Motor neuron (in vitro differentiated cells): ENCODE data around the gene ZGPAT. TPM values are rescaled to one million over a fixed set of nuclear protein-coding genes. Genes with fewer than 3 reads are reported as not detected.

Experiments
- ATAC-seq, 8 experiments: fragments of 200-7000 bp; cut with Tn5 transposase; replicated peaks in 6 of 8; 2 replicates each; pipeline ENCODE4 v1.8.0; 2021; ENCODE audit warnings: mild to moderate bottlenecking in 8 of 8, moderate library complexity in 8 of 8
- H3K27ac ChIP-seq, 2 donors: fragments of 250-450 bp; sonication (Bioruptor Pico); 2 replicates each; pipeline ENCODE4 v1.9.0; 2021; ENCODE audit warnings: antibody characterized with exemption in 2 of 2, mild to moderate bottlenecking in 2 of 2, moderate library complexity in 1 of 2
- H3K4me1 ChIP-seq, 2 donors: fragments of 250-450 bp; sonication (Bioruptor Pico); replicated peaks in 1 of 2; 2 replicates each; pipeline ENCODE4 v1.6.1; 2021; ENCODE audit warnings: antibody characterized with exemption in 2 of 2, mild to moderate bottlenecking in 2 of 2, moderate library complexity in 1 of 2
- H3K4me3 ChIP-seq, 5 donors: fragments of 250-450 bp; sonication (Bioruptor Pico); 2 replicates each; pipeline ENCODE4 v1.9.0; 2021; ENCODE audit warnings: antibody characterized with exemption in 5 of 5, mild to moderate bottlenecking in 5 of 5, moderate library complexity in 4 of 5
- WGBS, 10 experiments: fragments of 450-650 bp; shearing (Covaris generic); methylation state at CpG; one replicate each; pipeline ENCODE4 v1.0.0; 2022; 5-methylcytosine and 5-hydroxymethylcytosine counted together
- in situ Hi-C, 9 experiments: fragments of 400-800 bp; cut with MboI; loops; one replicate each; pipeline ENCODE4 v1.15.0; 2021; ENCODE audit warnings: low sequenced_read_pairs in 9 of 9, low pct_unique_long_range_greater_than_20kb in 2 of 9; ENCODE audit not compliant: unreplicated experiment in 9 of 9
- total RNA-seq, 8 experiments: library from RNA; unstranded; fragments of 300-600 nt; gene quantifications; 2 replicates each; pipeline versions ENCODE4 v1.2.3 to v1.2.4, GENCODE V29; 2022

Gene ZGPAT
- total RNA-seq, 8 experiments from 2014 or later: 10.4 to 28.3 (median 15.7) TPM

GRCh38 chr20:63703976-63704748 is 3.7 kb upstream of the ZGPAT start:
- in situ Hi-C loops: no loop called here
- Histone ChIP-seq H3K4me1 (peaks cover 14% of the 10 kb centered on the region in 2 donors), H3K27ac (no peak overlapping the region), H3K4me3 (no peak overlapping the region)
- ATAC-seq: no peak
- WGBS, 10 experiments: 87 to 95% methylated on average over 3 to 4 of the region's 11 CpGs; no CpG with 5 or more reads in 8 of the 10 experiments

- in situ Hi-C loops: no loop called here
- H3K4me3 ChIP-seq: no peak overlapping the region
- no peak for ATAC-seq
- no peak overlapping the region for H3K27ac ChIP-seq
- WGBS, 10 experiments: 0 to 100% (median 98%) methylated on average over 1 to 3 of the region's 6 CpGs; no CpG with 5 or more reads in 6 of the 10 experiments
- H3K4me1 ChIP-seq: peaks cover 15 to 17% of the 10 kb centered on the region in 2 donors
Observed at GRCh38 chr20:63704749-63705117, 3.1 kb upstream of the ZGPAT start.

- no peak overlapping the region for H3K4me3 ChIP-seq
- in situ Hi-C loops: no loop called here
- ATAC-seq: no peak
- peaks cover 15 to 22% of the 10 kb centered on the region in 2 donors for H3K4me1 ChIP-seq
- WGBS, 10 experiments: 0 to 100% (median 100%) methylated on average over 1 to 4 of the region's 8 CpGs; no CpG with 5 or more reads in 4 of the 10 experiments
- H3K27ac ChIP-seq: no peak overlapping the region
Observed at GRCh38 chr20:63705232-63706026, 2.4 kb upstream of the ZGPAT start.

GRCh38 chr20:63706027-63706695 is 1.7 kb upstream of the ZGPAT start:
- Histone ChIP-seq H3K4me1 (peaks cover 15 to 22% of the 10 kb centered on the region in 2 donors), H3K4me3 (peak overlapping the region in 4 of 5 donors; percentile 60 to 82 (median 70)), H3K27ac (peak overlapping the region in 1 of 2 donors; percentile 88)
- ATAC-seq: no peak
- in situ Hi-C loops: no loop called here
- WGBS, 10 experiments: 75 to 100% (median 84%) methylated on average over 1 to 4 of the region's 12 CpGs; no CpG with 5 or more reads in 1 of the 10 experiments

- H3K4me3 ChIP-seq: peak overlapping the region; percentile 60 to 98 (median 80)
- H3K4me1 ChIP-seq: peaks cover 15 to 22% of the 10 kb centered on the region in 2 donors
- in situ Hi-C loops: no loop called here
- peak; percentile 25 to 60 (median 42) for ATAC-seq
- H3K27ac ChIP-seq: peak overlapping the region; percentile 65 to 88
- WGBS, 10 experiments: 0 to 5% (median 0%) methylated on average over 1 to 6 of the region's 56 CpGs; no CpG with 5 or more reads in 5 of the 10 experiments
Observed at GRCh38 chr20:63706852-63707557, 834 bp upstream of the ZGPAT start.

GRCh38 chr20:63708301-63709148 is 686 bp downstream of the ZGPAT start:
- ATAC-seq: peak in 4 of 8 experiments; percentile 3 to 18 (median 10)
- in situ Hi-C loops: no loop called here
- peak overlapping the region; percentile 60 to 98 (median 80) for H3K4me3 ChIP-seq
- H3K27ac ChIP-seq: peak overlapping the region; percentile 65 to 88
- peaks cover 15 to 22% of the 10 kb centered on the region in 2 donors for H3K4me1 ChIP-seq
- 0 to 89% (median 72%) methylated on average over 2 to 10 of the region's 67 CpGs; no CpG with 5 or more reads in 5 of the 10 experiments for WGBS, 10 experiments

DNA sequence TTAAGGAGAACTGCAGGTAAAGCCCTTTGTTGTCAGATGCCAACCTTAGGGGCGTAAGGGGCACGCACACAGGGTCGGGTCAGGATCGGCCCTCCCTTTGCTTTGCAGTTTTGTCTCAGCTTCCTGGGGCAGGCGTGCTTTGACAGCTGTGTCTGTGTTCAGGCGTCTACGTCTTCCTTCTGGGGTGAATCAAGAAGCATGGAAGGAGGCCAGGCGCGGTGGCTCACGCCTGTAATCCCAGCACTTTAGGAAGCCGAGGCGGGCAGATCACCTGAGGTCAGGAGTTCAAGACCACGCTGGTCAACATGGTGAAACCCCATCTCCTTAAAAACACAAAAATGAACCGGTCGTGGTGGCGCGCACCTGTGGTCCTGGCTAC is 1.3 kb downstream of the ZGPAT start:
- Histone ChIP-seq H3K4me3 (peak overlapping the region; percentile 60 to 98 (median 80)), H3K27ac (no peak overlapping the region), H3K4me1 (peaks cover 15 to 22% of the 10 kb centered on the region in 2 donors)
- WGBS, 10 experiments: 89 to 100% (median 93%) methylated on average over 2 to 4 of the region's 17 CpGs; no CpG with 5 or more reads in 3 of the 10 experiments
- ATAC-seq: no peak
- in situ Hi-C loops: no loop called here

GRCh38 chr20:63711085-63711645 is 3.3 kb downstream of the ZGPAT start:
- WGBS, 10 experiments: 50 to 100% (median 80%) methylated on average over 1 to 10 of the region's 12 CpGs
- no peak for ATAC-seq
- Histone ChIP-seq H3K4me3 (no peak overlapping the region), H3K27ac (no peak overlapping the region), H3K4me1 (peaks cover 12 to 22% of the 10 kb centered on the region in 2 donors)
- in situ Hi-C loops: no loop called here

DNA sequence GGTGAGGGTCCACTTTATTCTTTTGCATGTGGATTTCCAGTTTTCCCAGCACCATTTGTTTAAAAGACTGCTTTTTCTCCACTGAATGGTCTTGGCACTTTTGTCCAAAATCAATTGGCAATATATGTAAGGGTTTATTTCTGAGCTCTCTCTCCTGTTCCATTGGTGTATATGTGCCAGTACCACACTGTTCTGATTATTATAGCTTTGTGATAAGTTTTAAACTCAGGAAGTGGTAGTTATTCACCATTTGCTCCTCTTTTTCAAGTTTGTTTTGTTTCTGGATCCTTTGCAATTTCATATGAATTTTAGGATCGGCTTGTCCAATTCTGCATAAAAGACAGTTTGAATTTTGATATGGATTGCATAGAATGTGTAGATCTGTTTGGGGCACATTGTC is 4.4 kb downstream of the ZGPAT start:
- WGBS, 10 experiments: 50 to 100% (median 100%) methylated on average over 1 of the region's 1 CpG; no CpG with 5 or more reads in 3 of the 10 experiments
- in situ Hi-C loops: no loop called here
- no peak for ATAC-seq
- H3K4me1 ChIP-seq: peaks cover 7 to 16% of the 10 kb centered on the region in 2 donors
- H3K4me3 ChIP-seq: no peak overlapping the region
- no peak overlapping the region for H3K27ac ChIP-seq

DNA sequence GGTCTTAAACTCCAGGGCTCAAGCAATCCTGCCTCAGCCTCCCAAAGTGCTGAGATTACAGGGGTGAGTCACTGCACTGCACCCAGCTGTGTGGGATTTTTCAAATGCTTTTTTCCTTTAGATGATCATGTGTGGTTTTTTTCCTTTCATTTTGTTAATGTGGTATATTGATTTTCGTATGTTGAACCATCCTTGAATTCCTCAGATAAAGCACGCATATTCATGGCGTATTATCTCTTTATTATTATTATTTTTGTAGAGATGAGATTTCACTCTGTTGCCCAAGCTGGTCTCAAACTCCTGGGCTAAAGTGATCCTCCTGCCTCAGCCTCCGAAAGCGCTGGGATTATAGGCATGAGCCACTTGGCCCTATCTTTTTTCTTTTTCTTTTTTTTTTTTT is 7.0 kb downstream of the ZGPAT start:
- peaks cover 0 to 4% of the 10 kb centered on the region in 2 donors for H3K4me1 ChIP-seq
- no peak overlapping the region for H3K4me3 ChIP-seq
- no peak overlapping the region for H3K27ac ChIP-seq
- in situ Hi-C loops: no loop called here
- ATAC-seq: no peak
- WGBS, 10 experiments: 95 to 100% (median 100%) methylated on average over 1 to 5 of the region's 5 CpGs; no CpG with 5 or more reads in 1 of the 10 experiments

- in situ Hi-C loops: no loop called here
- WGBS, 10 experiments: 92 to 100% (median 100%) methylated on average over 1 to 2 of the region's 2 CpGs
- Histone ChIP-seq H3K4me1 (no peaks in the 10 kb centered on the region), H3K27ac (no peak overlapping the region), H3K4me3 (no peak overlapping the region)
- no peak for ATAC-seq
Observed at GRCh38 chr20:63718996-63719395, 11.2 kb downstream of the ZGPAT start.
